HG03575 (cell line): ENCODE data around the gene KIAA1217.
"Not testable (repeated sequence)": the region's sequence is repeated elsewhere in the genome, so short reads cannot be mapped to it uniquely, and the experiment has no call there.

Experiments
- ATAC-seq: cut with Tn5 transposase; IDR thresholded peaks from one replicate; pipeline ENCODE4 v1.9.1; 2021; ENCODE audit not compliant: unreplicated experiment, insufficient number of reproducible peaks, low FRiP score; ENCODE audit errors: extremely low read depth

The KIAA1217 gene

DNA sequence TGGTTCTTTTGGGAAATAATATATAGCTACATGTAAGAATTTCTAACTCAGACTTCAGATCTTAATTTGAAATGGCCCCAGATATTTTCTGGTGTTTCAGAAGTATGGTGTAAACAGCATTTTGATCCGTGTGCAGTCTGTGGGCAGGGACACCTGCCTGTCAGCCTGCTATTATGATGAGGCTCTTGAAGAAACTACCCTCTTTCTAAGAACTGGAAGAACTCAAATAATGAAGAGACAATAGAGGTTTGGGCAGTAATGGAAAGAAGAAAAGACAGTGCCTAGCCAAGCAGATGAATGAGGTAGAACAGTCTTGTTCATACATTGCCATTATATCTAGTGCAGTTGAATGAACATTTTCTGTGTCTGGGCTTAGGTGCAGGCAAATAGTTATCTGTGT lies 258.2 kb downstream of the KIAA1217 start:
- ATAC-seq, result no peak

DNA sequence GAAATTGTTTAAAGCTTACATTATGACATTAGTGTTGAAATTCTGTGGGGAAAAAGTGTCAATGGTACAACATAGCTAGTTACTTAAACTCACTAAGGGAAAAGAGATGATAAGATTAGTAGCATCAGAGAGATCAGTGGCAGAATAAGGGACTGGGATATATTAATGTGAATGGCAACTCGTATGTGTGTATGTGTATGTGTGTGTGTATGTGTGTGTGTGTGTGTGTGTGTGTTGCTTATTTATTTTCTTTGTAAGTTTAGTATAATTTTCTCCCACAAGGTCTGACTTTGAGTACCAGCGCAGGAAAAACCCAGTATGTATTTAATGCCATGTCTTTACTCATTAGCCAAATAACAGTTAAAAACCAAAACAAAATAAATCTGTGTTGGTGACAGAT lies 258.7 kb downstream of the KIAA1217 start:
- no peak for ATAC-seq

DNA sequence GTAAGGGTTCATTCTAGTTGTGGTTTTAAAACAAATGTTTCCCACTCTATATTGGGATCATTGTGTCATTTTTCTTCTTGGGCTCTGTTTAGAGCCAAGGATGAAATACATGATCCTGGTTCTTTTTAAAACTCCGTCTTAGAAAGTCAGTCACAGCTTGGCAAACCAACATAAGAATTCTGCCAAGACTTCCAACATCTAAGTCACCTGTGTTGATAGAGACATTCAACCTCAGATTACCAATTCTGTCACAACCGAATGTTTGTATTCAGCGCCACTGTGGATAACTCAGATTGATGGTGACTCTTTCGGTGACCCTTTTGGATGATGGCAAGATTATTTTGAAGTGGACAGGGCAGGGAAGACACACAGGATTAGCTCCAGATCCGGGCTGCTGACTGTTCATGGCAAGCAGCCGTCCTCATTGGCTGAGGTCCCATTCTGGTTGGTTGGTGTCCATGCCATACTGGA lies 259.4 kb downstream of the KIAA1217 start:
- ATAC-seq, result no peak

DNA sequence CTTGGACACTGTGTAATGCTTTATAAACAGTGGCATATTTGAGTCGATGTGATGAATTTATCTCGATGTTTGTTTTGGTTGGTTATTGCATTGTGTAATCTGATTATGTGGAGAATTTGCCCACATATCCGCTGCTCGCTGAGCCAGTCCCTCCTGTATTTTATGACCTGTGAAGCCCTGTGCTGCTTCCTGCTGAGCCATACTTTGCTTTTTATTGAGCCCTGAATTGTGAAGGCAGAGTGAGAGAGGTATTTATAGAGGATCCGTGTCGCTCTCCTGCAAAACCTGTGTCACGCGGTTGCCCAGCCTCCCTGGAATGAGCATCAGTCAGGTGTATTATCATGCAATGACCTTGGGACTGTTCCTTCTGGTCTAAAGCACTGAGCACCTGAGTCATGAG lies 261.1 kb downstream of the KIAA1217 start:
- ATAC-seq, result no peak

DNA sequence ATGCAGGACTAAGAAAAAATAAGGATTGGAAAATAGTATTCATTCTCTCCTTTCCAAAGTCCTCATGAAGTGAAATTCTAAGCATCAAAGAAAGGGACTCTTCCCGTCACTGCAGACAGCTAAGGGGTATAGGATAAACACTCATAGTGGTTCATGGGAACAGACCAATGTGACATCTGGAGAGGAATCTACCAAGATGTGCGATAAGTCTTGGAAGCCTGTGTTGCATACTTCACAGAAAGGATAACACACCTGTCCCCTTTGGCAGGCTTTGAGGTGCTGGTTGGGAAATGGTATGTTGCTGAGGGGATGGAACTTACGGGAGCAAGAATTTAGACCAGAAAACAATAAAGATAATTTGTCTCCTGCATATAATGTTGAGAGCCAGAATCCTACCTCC lies 266.7 kb downstream of the KIAA1217 start:
- no peak for ATAC-seq

DNA sequence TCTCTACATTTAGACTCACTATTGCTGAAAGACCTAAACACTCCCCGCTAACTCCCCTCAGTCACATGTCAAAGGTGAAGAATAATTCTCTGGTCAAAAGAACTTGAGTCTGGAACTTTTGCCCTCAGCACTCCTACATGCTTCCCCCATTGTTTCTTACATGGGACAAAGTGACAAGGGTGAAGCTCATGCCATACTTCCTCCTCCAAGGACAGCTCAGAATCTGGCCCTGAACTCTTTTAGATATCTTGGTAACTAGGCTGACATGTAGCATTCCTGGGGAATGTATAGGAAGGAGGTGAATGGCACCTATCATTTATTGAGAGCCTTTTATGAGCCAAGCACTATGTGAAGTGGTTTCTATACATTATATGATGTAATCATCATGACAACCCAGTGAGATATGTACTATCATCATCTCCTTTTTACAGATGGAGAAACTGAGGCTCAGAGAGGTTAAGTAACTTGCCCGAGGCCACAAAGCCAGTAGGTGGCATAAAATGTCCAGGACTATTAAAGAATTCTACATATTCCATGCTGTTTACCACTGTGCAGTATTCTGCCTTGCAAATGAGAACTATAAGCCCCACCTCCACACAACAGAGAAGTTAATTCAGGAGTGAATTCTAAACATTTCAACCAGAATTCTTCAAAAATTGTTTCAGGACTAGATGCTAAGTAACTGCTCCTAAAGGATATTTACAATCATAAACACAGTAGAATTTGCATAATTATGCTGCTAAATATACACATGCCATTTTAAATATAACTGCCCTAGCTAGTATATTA lies 268.2 kb downstream of the KIAA1217 start:
- no peak for ATAC-seq

DNA sequence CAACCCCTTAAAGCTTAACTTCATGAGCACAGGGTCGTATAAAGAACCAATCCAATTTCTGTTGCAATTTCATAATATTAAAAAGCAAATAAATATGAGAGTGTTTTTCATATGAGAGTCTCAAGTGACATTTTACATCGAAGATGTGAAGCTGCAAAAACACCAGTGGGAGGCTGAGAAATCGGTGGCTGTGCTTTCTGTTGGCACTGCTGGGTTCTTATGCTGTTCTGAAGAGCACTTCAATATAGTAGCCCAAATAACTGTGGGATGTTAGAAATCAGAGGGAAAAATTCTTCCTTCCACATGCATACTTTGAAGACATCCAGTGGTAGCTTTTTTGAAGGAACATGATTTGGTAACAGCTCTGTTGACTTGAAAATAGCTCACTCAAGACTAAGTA lies 269.0 kb downstream of the KIAA1217 start:
- no peak for ATAC-seq

DNA sequence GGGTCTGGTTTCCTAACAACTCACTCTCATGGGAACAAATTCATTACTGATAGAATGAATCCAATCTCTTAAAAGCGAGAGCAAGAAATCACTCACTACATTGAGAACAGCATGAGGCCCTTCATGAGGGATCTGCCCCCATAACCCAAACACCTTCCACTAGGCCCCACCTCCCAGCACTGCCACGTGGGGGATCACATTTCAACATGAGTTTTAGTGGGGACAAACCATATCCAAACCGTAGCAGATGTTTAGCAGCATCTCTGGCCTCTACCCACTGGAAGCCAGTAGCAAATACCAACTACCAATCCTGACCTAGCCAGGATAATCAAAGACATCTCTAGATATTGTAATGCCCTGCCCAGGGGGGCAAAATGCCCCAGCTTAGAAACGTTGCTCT lies 270.9 kb downstream of the KIAA1217 start:
- ATAC-seq, result no peak

DNA sequence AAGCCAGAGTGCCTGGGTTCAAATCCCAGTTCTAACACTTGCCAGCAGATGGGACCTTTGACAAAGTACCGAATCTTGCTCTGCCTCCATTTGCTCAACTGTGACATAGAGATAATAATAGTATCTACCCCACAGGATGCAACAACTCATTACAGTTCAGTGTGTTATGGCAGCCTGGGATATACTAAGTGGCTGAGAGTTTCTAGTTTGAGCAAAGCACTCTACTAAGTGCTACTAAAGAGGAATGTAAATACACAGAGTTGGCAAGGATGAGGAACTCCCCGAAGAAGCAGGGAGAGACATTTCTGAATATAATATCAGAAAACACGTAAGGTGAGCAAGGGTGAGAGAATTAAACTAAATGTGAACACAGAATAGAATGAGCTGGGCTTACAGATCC lies 271.5 kb downstream of the KIAA1217 start:
- ATAC-seq, result no peak

DNA sequence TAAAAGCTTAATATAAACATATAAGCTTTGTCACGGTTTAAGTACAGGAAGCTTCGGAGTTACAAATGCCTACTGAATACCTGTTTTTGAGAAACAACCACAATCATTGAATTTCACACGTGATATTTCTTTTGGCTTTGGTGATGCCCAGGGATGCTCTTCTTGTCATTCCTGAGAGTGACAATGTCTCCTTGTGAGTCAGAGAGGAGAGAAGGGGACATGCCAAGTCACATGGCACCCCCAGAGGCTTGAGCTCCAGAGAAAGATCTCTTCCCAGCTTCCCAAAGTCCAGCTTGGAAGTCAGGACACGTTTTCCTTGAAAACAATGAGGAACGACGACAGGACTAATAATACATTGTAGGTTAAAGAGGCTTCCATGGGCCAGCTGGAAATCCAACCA lies 272.3 kb downstream of the KIAA1217 start:
- ATAC-seq, result no peak

DNA sequence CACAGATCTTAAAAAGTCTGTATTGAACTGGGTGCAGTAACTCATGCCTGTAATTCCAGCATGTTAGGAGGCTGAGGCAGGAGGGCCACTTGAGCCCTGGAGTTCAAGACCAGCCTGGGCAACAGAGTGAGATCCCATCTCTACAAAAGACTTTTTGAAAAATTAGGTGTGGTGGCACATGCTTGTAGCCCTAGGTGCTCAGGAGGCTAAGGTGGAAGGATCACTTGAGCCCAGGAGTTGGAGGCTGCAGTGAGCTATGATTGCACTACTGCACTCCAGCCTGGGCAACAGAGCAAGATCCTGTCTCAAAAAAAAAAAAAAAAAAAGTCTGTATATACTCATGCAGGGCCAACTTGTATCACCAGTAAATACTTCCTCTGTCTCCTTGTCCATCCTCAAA lies 273.8 kb downstream of the KIAA1217 start:
- not testable (repeated sequence) for ATAC-seq

DNA sequence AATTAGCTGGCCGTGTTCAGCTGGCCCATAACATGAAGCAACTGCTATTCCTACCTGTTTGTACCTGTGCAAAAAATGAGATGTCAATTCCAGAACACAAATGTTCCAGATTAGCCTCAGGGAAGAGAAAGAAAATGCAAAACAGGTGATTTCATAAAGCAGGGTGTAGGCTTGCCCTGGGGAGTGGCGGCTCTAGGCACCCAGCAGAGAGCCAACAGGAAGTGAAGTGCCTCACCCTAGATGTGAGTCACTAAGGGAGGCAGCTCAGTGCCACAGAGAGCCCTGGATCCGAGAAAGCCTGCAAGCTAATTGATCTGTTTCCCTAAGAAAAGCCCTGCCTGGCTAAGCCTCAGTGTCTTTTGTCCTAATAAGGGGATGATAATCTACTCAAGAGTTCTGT lies 274.8 kb downstream of the KIAA1217 start:
- ATAC-seq, result peak; percentile 79

DNA sequence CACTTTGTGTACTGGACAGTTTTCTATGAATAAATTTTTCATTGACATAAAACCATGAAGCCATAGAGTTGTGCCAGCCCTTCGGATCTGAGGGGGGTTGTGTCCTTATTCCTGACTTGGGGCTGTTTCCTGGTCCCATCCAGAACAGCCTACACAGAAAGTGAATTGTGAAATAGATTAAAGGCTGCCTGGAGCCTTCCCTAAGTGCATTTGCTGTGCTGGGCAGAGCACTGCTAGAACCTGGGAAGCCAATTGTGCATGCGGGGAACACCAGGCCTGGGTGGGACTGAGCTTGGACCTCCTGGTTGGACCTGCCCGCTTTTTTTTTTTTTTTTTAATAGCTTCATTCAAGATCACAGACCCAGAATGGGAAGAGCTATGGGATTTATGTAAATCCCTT lies 275.8 kb downstream of the KIAA1217 start:
- ATAC-seq, result no peak

DNA sequence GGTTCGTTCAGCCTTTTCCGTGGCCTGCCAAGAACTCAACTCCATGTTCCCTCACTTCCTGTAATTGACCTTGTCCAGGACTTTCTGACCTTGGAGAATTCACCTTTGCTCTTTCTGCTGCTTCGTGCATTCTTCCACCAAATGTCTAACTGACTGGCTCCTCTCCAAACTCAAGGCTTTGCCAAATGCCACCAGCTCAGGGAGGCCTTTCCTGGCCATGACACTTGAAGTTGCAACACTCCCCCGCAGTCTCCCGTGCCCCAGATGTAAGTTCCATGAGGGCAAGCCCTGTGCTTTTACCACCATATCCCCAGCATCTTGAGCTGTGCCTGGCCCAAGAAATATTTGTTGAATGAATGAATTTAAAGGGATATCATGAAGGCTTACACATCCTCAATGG lies 276.4 kb downstream of the KIAA1217 start:
- ATAC-seq, result no peak

DNA sequence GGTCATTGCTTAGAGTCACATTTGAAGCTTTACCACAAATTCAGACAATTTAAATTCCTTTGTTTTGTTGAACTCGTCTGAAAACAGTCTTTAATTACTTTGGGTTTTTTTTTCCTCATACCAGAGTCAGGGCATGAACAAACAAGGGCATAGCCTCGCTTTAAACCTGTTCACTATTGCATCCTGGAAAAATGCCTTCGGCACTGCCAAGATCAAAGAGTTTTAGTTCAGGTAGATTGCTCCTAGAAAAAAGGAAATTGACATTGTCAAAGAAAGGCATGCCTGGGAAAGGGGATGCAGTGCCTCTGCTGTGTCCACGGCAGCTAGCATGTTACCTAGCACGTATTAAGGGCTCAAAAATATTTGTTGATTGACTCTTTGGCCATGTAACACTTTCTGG lies 279.7 kb downstream of the KIAA1217 start:
- no peak for ATAC-seq

DNA sequence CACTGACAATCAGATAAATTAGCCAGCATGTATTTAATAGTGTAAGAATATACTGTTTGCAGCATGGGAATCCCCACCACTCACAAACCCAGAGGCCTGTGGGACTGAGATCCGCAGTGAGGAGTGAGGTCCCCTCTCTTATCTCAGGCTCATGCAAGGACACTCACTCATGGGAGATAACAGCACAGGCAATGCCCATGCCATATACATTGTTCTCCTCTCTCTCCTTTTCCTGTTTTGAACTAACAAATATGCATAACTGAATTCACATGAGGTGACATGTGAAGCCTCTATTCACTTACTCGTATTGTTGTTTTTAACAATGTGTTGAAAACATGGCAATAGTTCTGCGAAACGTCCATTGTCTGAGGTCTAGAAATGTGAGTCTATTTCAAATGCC lies 284.2 kb downstream of the KIAA1217 start:
- ATAC-seq, result no peak

DNA sequence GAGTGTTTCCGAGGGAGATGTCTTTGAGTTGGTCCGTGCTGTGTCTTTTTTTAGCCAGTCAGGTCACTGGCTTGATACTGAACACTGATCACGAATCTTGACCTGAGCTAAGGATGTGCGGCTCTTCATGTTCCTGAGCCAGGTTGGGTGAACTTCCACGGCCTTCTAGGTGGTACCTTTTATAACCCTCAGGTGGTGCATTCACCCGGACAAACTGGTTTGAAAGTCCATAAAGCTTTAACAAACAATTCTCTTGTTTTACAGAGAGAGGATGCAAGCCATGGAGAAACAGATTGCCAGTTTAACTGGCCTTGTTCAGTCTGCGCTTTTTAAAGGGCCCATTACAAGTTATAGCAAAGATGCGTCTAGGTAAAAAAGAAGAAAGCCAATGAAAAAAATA lies 285.3 kb downstream of the KIAA1217 start:
- ATAC-seq, result no peak

DNA sequence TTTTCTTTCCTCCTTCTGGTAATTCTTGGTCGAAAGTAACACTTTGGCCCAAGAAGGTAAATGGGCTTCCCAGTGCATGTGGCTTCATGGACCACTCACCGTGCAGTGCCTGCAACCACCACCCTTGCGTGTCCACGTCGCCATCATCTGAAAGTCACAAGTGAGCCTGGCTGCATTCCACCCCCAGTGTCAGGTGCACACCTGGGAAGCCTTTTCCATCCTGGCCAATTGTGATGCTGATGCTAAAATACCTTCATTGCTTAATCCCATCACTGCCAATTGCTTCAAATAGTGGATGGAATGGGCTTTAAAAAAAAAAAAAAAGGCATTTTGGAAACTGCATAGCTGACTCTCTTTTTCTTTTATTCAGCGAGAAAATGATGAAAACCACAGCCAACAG lies 285.8 kb downstream of the KIAA1217 start:
- no peak for ATAC-seq

DNA sequence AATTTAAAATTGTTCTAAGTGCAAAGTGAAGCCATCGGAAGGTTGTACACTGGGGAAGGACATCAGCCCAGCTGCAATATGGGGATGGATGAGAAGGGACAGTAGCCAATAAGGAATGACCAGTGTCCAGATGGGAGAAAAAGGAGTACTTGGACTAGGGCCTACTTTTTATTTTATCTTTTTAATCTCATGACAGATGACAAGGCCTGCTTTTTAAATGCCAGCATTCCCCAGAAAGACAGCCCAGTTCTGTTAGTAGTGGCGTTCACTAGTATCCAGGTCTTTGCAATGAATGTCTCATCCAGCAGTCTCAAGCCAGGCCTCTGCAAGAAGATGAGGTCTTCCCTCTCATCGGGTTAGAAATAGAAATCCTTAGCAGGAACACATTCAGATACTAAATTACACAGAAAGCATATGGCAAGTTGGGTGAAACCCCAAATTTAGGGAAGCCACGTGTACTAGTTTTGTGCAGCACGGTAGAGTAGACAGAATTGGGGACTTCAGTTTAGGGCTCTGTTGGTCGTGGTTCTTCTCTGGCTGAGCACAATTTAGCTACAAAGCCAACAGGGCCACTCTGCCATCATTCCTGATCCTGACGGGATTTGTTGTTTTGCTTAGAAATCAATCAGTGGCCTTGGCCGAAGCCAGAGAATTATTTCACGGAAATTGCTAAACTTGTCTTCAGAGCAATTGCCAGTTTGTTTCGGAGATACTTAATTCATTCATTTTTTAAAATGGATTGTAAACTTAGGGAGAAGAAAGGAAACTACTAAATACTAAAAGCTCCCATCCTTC lies 286.9 kb downstream of the KIAA1217 start:
- no peak for ATAC-seq

DNA sequence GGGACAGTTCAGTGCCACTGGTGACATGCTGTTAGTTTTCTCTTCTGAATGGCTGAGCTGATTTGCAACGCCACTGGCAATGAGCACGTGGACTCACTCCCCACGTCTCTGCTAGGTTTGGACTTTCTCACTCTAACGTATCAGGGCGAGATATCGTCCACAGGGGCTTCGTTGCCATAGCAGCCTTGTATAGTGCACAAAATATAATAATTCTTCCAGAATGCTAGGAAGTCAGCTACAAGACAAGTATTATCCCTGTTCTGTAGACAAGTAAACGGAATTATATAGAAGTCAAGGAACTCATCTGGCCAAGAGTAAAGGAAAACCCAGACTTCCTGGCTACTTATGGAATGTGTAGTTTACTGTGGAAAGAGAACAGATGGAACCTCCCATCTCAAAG lies 288.0 kb downstream of the KIAA1217 start:
- ATAC-seq, result no peak
